Ishikawa (cell line): ENCODE results near the gene TC2N.

Experiments used
- CEBPB ChIP-seq: IDR thresholded peaks from 2 replicates; pipeline ENCODE4 v1.6.1; 2012
- CREB1 ChIP-seq: IDR thresholded peaks from 2 replicates; pipeline ENCODE4 v1.6.1; 2012; ENCODE audit warnings: low read depth
- EGR1 ChIP-seq: IDR thresholded peaks from 2 replicates; pipeline ENCODE4 v1.6.1; 2012
- EP300 ChIP-seq: IDR thresholded peaks from 2 replicates; pipeline ENCODE4 v1.6.1; 2012; ENCODE audit warnings: borderline replicate concordance
- FOXM1 ChIP-seq: IDR thresholded peaks from 2 replicates; pipeline ENCODE4 v1.6.1; 2012; ENCODE audit warnings: low read depth, borderline replicate concordance
- NFIC ChIP-seq: IDR thresholded peaks from 2 replicates; pipeline ENCODE4 v1.6.1; 2012
- RAD21 ChIP-seq: IDR thresholded peaks from 2 replicates; pipeline ENCODE4 v1.6.1; 2012; ENCODE audit warnings: low read depth
- TAF1 ChIP-seq: IDR thresholded peaks from 2 replicates; pipeline ENCODE4 v1.6.1; 2012; ENCODE audit warnings: low read depth, mild to moderate bottlenecking
- TCF12 ChIP-seq: IDR thresholded peaks from 2 replicates; pipeline ENCODE4 v1.6.1; 2012; ENCODE audit warnings: low read depth
- TEAD4 ChIP-seq: IDR thresholded peaks from 2 replicates; pipeline ENCODE4 v1.6.1; 2012
- YY1 ChIP-seq: IDR thresholded peaks from 2 replicates; pipeline ENCODE4 v1.6.1; 2012; ENCODE audit warnings: low read depth
- ZBTB7A ChIP-seq: IDR thresholded peaks from 2 replicates; pipeline ENCODE4 v1.6.1; 2012; ENCODE audit warnings: low read depth
- TF ChIP-seq, protein P1 (sequence below): IDR thresholded peaks from 2 replicates; pipeline ENCODE4 v1.6.1; 2012; ENCODE audit warnings: low read depth, mild to moderate bottlenecking
- TF ChIP-seq, protein P2 (sequence below): IDR thresholded peaks from 2 replicates; pipeline ENCODE4 v1.6.1; 2012
- TF ChIP-seq, protein P3 (sequence below): IDR thresholded peaks from 2 replicates; pipeline ENCODE4 v1.6.1; 2012

TC2N gene

DNA sequence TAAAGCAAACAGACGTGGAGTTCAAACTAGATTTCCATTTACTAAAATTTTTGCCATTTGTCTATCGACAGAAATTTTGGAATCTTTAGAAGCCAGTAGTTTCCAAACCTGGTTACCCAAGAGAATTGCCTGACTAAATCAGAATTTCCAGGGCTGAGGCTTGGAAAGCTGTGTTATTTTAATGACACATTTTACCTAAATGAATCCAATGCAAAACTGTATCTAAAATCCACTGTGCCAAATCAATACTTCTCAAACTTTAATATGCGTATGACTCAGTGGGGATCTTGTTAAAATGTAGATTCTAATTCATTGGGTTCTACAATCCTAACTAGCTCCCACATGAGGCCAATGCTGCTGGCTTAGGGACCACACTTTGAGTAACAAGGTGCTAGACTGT is 35.0 kb upstream of the TC2N start:
- TF ChIP-seq, protein P1, sequence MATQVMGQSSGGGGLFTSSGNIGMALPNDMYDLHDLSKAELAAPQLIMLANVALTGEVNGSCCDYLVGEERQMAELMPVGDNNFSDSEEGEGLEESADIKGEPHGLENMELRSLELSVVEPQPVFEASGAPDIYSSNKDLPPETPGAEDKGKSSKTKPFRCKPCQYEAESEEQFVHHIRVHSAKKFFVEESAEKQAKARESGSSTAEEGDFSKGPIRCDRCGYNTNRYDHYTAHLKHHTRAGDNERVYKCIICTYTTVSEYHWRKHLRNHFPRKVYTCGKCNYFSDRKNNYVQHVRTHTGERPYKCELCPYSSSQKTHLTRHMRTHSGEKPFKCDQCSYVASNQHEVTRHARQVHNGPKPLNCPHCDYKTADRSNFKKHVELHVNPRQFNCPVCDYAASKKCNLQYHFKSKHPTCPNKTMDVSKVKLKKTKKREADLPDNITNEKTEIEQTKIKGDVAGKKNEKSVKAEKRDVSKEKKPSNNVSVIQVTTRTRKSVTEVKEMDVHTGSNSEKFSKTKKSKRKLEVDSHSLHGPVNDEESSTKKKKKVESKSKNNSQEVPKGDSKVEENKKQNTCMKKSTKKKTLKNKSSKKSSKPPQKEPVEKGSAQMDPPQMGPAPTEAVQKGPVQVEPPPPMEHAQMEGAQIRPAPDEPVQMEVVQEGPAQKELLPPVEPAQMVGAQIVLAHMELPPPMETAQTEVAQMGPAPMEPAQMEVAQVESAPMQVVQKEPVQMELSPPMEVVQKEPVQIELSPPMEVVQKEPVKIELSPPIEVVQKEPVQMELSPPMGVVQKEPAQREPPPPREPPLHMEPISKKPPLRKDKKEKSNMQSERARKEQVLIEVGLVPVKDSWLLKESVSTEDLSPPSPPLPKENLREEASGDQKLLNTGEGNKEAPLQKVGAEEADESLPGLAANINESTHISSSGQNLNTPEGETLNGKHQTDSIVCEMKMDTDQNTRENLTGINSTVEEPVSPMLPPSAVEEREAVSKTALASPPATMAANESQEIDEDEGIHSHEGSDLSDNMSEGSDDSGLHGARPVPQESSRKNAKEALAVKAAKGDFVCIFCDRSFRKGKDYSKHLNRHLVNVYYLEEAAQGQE: no peak
- TF ChIP-seq ZBTB7A: no peak
- no peak for TF ChIP-seq CEBPB
- no peak for TF ChIP-seq TEAD4
- TF ChIP-seq TCF12: no peak
- TF ChIP-seq RAD21: no peak
- TF ChIP-seq EP300: no peak
- TF ChIP-seq, protein P2, sequence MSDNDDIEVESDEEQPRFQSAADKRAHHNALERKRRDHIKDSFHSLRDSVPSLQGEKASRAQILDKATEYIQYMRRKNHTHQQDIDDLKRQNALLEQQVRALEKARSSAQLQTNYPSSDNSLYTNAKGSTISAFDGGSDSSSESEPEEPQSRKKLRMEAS: no peak
- no peak for TF ChIP-seq NFIC
- TF ChIP-seq CREB1: no peak
- TF ChIP-seq EGR1: no peak
- TF ChIP-seq FOXM1: no peak
- TF ChIP-seq YY1: no peak
- TF ChIP-seq, protein P3, sequence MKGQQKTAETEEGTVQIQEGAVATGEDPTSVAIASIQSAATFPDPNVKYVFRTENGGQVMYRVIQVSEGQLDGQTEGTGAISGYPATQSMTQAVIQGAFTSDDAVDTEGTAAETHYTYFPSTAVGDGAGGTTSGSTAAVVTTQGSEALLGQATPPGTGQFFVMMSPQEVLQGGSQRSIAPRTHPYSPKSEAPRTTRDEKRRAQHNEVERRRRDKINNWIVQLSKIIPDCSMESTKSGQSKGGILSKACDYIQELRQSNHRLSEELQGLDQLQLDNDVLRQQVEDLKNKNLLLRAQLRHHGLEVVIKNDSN: no peak
- TF ChIP-seq TAF1: no peak

DNA sequence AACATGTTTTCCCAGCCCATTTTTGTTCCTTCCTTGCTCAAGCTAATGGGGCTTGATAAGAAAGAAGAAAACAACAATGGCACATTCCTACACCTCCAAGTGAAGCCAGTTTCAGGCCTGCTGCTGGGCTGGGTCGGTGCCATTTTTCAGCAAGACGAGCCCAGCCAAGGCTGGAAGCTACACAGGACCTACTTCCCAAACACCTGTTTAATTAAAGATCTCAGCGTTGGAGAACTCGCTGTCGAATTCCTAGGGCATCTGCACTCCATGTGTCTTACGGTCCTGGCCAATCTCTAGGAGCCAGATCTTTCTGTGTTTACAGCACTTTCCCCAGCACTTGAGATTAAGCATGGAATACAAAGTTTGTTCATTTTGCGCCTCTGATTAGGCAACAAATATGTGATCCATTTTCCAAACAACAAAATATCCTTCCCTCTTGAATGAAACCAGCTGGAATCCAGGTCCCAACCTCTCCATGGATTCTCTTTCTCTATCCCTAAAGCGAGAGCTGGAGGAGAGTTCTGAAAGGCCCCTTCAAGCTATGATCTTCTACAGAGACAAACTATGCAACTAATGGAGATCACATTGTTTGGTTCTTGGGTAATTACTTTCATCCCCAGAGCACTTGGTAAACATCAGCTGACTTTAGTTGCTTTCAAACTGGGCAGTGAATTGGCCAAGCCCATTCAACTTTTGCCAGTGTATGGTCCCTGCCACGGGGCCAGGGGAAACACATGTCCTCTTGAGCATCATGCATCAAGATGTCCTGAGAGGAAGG is 34.3 kb upstream of the TC2N start:
- TF ChIP-seq YY1 (no peak), CEBPB (no peak), NFIC (no peak), FOXM1 (no peak), TEAD4 (no peak), EGR1 (no peak)

DNA sequence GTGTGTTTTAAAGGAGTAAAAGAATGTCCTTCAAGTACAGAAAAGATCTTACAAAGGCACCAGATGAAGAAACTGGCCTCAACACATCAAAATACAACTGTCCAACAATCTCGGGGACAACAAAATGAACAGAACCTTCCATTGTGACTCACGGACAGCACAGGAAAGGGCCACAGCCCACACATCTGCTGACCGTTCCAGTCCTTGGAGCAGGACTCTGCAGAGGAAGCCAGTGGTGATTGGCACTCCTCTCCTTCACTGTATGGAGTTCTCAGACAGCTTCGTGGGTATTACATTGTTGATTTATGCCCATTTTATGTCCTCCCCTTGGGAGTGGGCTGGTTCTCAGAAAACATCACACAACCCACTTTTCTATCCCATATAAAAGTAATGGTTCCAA is 32.5 kb upstream of the TC2N start:
- TF ChIP-seq CEBPB (no peak), EGR1 (no peak), ZBTB7A (no peak), EP300 (no peak), NFIC (no peak), TAF1 (no peak), CREB1 (no peak), TEAD4 (no peak), YY1 (no peak), TCF12 (no peak)
- TF ChIP-seq, protein P1: no peak
- TF ChIP-seq, protein P2: no peak
- TF ChIP-seq, protein P3: no peak

DNA sequence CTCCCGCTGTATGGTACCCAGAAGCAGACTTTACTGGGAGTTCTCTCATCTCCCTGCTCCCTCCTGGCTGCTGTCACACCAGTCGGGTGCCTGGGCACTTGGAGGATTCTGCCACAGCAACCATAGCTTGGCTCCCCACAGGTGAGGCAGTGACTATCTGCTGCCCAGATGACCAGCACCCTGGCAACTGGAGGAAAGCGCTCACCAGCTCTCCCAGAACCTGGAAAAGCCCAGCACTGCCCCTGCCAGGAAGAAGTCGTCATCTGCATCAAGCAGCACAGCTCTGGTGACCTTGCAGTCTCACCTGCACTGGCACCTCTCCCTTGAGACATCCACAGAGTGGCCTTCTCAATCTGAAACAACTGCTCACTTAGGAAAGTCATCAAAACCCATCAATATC is 31.9 kb upstream of the TC2N start:
- TF ChIP-seq RAD21 (peak; percentile 63), EGR1 (no peak)
- TF ChIP-seq, protein P1: no peak

DNA sequence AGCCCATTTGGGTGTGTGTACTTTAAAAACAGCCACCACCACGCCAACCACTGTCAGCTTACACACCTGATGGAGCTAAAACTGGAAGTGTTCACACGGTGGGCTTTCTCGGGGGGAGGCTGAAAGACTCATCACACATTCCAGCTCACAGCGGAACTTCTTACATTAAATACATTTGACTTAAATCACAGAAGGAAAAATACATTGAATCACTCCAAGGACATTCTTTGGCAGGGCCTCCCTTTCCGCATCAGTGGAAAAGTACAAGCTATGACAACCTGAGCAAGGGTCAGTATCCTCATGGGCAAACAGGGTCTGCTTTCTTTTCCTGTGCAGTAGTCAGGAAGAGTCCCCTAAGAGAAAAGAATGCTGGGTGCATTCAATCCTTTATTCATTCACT is 31.0 kb upstream of the TC2N start:
- TF ChIP-seq TAF1 (no peak), TCF12 (no peak), RAD21 (no peak), CREB1 (no peak), ZBTB7A (no peak), FOXM1 (no peak), NFIC (no peak), EGR1 (no peak), YY1 (no peak), EP300 (no peak), TEAD4 (no peak), CEBPB (no peak)
- TF ChIP-seq, protein P1: no peak
- TF ChIP-seq, protein P3: no peak
- TF ChIP-seq, protein P2: no peak
